Endothelial cell of umbilical vein (primary cell): ENCODE measurements around the gene SERPINA1. TPM values are rescaled to one million over a fixed set of nuclear protein-coding genes. Genes with fewer than 3 reads are reported as not detected.

Experiments
- BruUV-seq: library from RNA; stranded (reverse); fragments of 400-500 nt; replicated peaks from 2 replicates; lab custom pipeline; 2021; lab: Mats Ljungman, UMichigan
- CTCF ChIA-PET: fragments of 300-600, 350-600 bp; sonication (Branson Sonifier 250); formaldehyde crosslinking; loops from one replicate; lab custom pipeline; 2021; ENCODE audit warnings: antibody characterized with exemption, inconsistent platforms; lab: Charles Lee
- POLR2A ChIA-PET: fragments of 300-600, 350-600 bp; sonication (Branson Sonifier 250); formaldehyde crosslinking; loops from one replicate; lab custom pipeline; 2021; ENCODE audit warnings: antibody characterized with exemption, inconsistent platforms; lab: Charles Lee
- DNase-seq: peaks from one replicate; pipeline ENCODE4 v3.0.0-alpha.2; 2011; ENCODE audit warnings: low read depth, low spot score
- FAIRE-seq: peaks from 2 replicates; lab custom pipeline; 2011; peaks lifted over from hg19 to GRCh38; lab: Jason Lieb, UNC
- H2AFZ ChIP-seq: 2 replicates; pipeline ENCODE4 v1.6.0; 2012; ENCODE audit warnings: low read depth, low read length, control low read depth, inconsistent platforms
- H3K27ac ChIP-seq: 2 replicates; pipeline ENCODE4 v1.5.1; 2011; ENCODE audit warnings: low read depth, mild to moderate bottlenecking, control low read depth, low read length, moderate library complexity; ENCODE audit not compliant: insufficient read depth
- H3K27me3 ChIP-seq, 2 experiments: 2 replicates each; pipeline versions ENCODE4 v1.6.0 to v1.6.1; 2011; ENCODE audit warnings: low read length in 2 of 2, mixed read lengths in 1 of 2; ENCODE audit not compliant: control insufficient read depth in 2 of 2, insufficient read depth in 2 of 2
- H3K36me3 ChIP-seq, 2 experiments: 2 replicates in 1 of 2; 3 replicates in 1 of 2; pipeline ENCODE4 v1.5.1; 2011; ENCODE audit warnings: low read length in 2 of 2, mild to moderate bottlenecking in 1 of 2, moderate library complexity in 1 of 2; ENCODE audit not compliant: control insufficient read depth in 2 of 2, insufficient read depth in 2 of 2; ENCODE audit errors: extremely low read depth in 1 of 2
- H3K4me1 ChIP-seq: 3 replicates; pipeline ENCODE4 v1.5.1; 2011; ENCODE audit warnings: mild to moderate bottlenecking, low read length; ENCODE audit not compliant: control insufficient read depth, insufficient read depth; ENCODE audit errors: extremely low read depth
- H3K4me2 ChIP-seq: 2 replicates; pipeline ENCODE4 v1.6.1; 2011; ENCODE audit warnings: low read length, control low read depth, mixed read lengths; ENCODE audit not compliant: insufficient read depth
- H3K4me3 ChIP-seq, 3 experiments: fragments of 200-600 bp in 1 of 3; sonication (generic), shearing (Covaris generic) in 1 of 3; replicated peaks in 1 of 3; 2 replicates each; pipeline ENCODE4 v1.5.1; 2011 to 2016; ENCODE audit warnings: control low read depth in 3 of 3, low read length in 3 of 3, mild to moderate bottlenecking in 2 of 3, inconsistent platforms in 1 of 3, low read depth in 1 of 3, moderate library complexity in 1 of 3; ENCODE audit not compliant: insufficient read depth in 1 of 3
- H3K79me2 ChIP-seq: 2 replicates; pipeline ENCODE4 v1.6.0; 2012; ENCODE audit warnings: low read length, inconsistent platforms; ENCODE audit not compliant: control insufficient read depth, insufficient read depth
- H3K9ac ChIP-seq: replicated peaks from 2 replicates; pipeline ENCODE3; 2011; ENCODE audit warnings: low read length, control low read depth; ENCODE audit not compliant: insufficient read depth; ENCODE audit errors: extremely low read depth
- H3K9me1 ChIP-seq: replicated peaks from 3 replicates; pipeline ENCODE4 v1.6.0; 2011; ENCODE audit warnings: mild to moderate bottlenecking, low read length; ENCODE audit not compliant: control insufficient read depth, insufficient read depth; ENCODE audit errors: extremely low read depth
- H3K9me3 ChIP-seq: replicated peaks from 2 replicates; pipeline ENCODE4 v1.5.1; 2012; ENCODE audit warnings: low read length, inconsistent platforms; ENCODE audit not compliant: control insufficient read depth, insufficient read depth
- H4K20me1 ChIP-seq: replicated peaks from 2 replicates; pipeline ENCODE3; 2011; ENCODE audit warnings: mild to moderate bottlenecking, low read length; ENCODE audit not compliant: control insufficient read depth, insufficient read depth; ENCODE audit errors: extremely low read depth
- EZH2 ChIP-seq: IDR thresholded peaks from 2 replicates; pipeline ENCODE4 v1.6.1; 2012; ENCODE audit warnings: borderline replicate concordance, low read depth, mild to moderate bottlenecking, moderate library complexity, low read length, inconsistent platforms; ENCODE audit not compliant: severe bottlenecking
- FOS ChIP-seq: IDR thresholded peaks from 2 replicates; pipeline ENCODE4 v1.6.1; 2011; ENCODE audit warnings: mild to moderate bottlenecking, low read length, moderate library complexity, borderline replicate concordance; ENCODE audit not compliant: insufficient read depth
- GATA2 ChIP-seq: IDR thresholded peaks from 2 replicates; pipeline ENCODE4 v1.7.0; 2011; ENCODE audit warnings: low read depth, mild to moderate bottlenecking, moderate library complexity, mixed read lengths, low read length; ENCODE audit not compliant: insufficient read length, insufficient read depth
- JUN ChIP-seq: IDR thresholded peaks from 2 replicates; pipeline ENCODE4 v1.6.1; 2011; ENCODE audit warnings: borderline replicate concordance, low read depth; ENCODE audit not compliant: insufficient read length, insufficient read depth
- MYC ChIP-seq: IDR thresholded peaks from one replicate; pipeline ENCODE4 v1.6.1; 2011; ENCODE audit warnings: mild to moderate bottlenecking, low read depth, low read length
- POLR2A ChIP-seq: IDR thresholded peaks from 2 replicates; pipeline ENCODE4 v1.6.1; 2012; ENCODE audit warnings: low read depth, mild to moderate bottlenecking, control low read depth, low read length
- POLR2AphosphoS5 ChIP-seq: IDR thresholded peaks from 2 replicates; pipeline ENCODE4 v1.6.1; 2012; ENCODE audit warnings: low read depth, mild to moderate bottlenecking, control low read depth, low read length, moderate library complexity; ENCODE audit not compliant: insufficient read depth
- dilution Hi-C: fragments of 300-500 bp; cut with MboI; formaldehyde crosslinking; loops from one replicate; pipeline ENCODE4 v1.15.0; 2019; ENCODE audit warnings: low sequenced_read_pairs; ENCODE audit not compliant: extremely low pct_ligation_motif_present
- intact Hi-C: fragments of 100-400 bp; cut with micrococcal nuclease; formaldehyde crosslinking; loops from one replicate; pipeline ENCODE4 v1.10.0; 2022
- polyA plus RNA-seq, 4 experiments: library from polyadenylated mRNA; depleted of rRNA in 3 of 4; stranded (reverse) in 3 of 4; unstranded in 1 of 4; fragments of >200 nt; gene quantifications; 2 replicates each; pipeline versions ENCODE4 v1.2.1 to v1.2.3, GENCODE V29; 2011 to 2012; ENCODE audit warnings: missing spikeins in 1 of 4
- total RNA-seq: library from RNA; stranded (reverse); gene quantifications from 2 replicates; pipeline ENCODE4 v1.2.3, GENCODE V29; 2021
- TF ChIP-seq, protein P1 (sequence below): IDR thresholded peaks from 2 replicates; pipeline ENCODE4 v1.6.1; 2011; ENCODE audit not compliant: insufficient read depth, insufficient read length
- TF ChIP-seq, protein P2 (sequence below), 2 donors: IDR thresholded peaks; 1 replicate in 1 of 2; 2 replicates in 1 of 2; pipeline ENCODE4 v1.5.1; 2011; ENCODE audit warnings: low read length in 2 of 2, mild to moderate bottlenecking in 2 of 2, moderate library complexity in 2 of 2, control low read depth in 1 of 2, inconsistent platforms in 1 of 2, low read depth in 1 of 2; ENCODE audit not compliant: insufficient read depth in 1 of 2; ENCODE audit errors: extremely low read depth in 1 of 2

The SERPINA1 gene
- total and polyA plus RNA-seq, 2 donors (not counting 3 experiments of a cell fraction or from before 2014, with no cell fraction given): not detected

DNA sequence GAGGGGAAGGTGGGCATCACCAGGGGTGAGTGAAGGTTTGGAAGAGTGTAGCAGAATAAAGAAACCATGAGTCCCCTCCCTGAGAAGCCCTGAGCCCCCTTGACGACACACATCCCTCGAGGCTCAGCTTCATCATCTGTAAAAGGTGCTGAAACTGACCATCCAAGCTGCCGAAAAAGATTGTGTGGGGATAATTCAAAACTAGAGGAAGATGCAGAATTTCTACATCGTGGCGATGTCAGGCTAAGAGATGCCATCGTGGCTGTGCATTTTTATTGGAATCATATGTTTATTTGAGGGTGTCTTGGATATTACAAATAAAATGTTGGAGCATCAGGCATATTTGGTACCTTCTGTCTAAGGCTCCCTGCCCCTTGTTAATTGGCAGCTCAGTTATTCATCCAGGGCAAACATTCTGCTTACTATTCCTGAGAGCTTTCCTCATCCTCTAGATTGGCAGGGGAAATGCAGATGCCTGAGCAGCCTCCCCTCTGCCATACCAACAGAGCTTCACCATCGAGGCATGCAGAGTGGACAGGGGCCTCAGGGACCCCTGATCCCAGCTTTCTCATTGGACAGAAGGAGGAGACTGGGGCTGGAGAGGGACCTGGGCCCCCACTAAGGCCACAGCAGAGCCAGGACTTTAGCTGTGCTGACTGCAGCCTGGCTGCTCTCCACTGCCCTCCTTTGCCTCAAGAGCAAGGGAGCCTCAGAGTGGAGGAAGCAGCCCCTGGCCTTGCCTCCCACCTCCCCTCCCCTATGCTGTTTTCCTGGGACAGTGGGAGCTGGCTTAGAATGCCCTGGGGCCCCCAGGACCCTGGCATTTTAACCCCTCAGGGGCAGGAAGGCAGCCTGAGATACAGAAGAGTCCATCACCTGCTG is 7.0 kb downstream of the SERPINA1 start:
- CTCF ChIA-PET: no interaction called here
- BruUV-seq: no TSS peak
- FAIRE-seq: no peak

More for the DNA sequence above, 7.0 kb downstream of the SERPINA1 start:
- Histone ChIP-seq H3K9me3 (no peaks in the 10 kb centered on the region), H3K36me3 (no peaks in the 10 kb centered on the region), H3K4me2 (no peak overlapping the region), H3K27ac (no peak overlapping the region), H2AFZ (no peak overlapping the region), H4K20me1 (no peaks in the 10 kb centered on the region), H3K9me1 (no peaks in the 10 kb centered on the region), H3K27me3 (no peaks in the 10 kb centered on the region), H3K9ac (no peak overlapping the region), H3K79me2 (no peaks in the 10 kb centered on the region), H3K4me1 (no peaks in the 10 kb centered on the region), H3K4me3 (no peak overlapping the region)
- DNase-seq: no peak
- POLR2A ChIA-PET: no interaction called here
- TF ChIP-seq JUN (no peak), POLR2A (no peak), POLR2AphosphoS5 (no peak), FOS (no peak), MYC (no peak), GATA2 (no peak), EZH2 (no peak)
- TF ChIP-seq, protein P1, sequence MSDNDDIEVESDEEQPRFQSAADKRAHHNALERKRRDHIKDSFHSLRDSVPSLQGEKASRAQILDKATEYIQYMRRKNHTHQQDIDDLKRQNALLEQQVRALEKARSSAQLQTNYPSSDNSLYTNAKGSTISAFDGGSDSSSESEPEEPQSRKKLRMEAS: no peak
- TF ChIP-seq, protein P2, sequence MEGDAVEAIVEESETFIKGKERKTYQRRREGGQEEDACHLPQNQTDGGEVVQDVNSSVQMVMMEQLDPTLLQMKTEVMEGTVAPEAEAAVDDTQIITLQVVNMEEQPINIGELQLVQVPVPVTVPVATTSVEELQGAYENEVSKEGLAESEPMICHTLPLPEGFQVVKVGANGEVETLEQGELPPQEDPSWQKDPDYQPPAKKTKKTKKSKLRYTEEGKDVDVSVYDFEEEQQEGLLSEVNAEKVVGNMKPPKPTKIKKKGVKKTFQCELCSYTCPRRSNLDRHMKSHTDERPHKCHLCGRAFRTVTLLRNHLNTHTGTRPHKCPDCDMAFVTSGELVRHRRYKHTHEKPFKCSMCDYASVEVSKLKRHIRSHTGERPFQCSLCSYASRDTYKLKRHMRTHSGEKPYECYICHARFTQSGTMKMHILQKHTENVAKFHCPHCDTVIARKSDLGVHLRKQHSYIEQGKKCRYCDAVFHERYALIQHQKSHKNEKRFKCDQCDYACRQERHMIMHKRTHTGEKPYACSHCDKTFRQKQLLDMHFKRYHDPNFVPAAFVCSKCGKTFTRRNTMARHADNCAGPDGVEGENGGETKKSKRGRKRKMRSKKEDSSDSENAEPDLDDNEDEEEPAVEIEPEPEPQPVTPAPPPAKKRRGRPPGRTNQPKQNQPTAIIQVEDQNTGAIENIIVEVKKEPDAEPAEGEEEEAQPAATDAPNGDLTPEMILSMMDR (IDR thresholded peaks at IDR 0.05; ENCODE audit: extremely low read depth in 1 of 2, insufficient read depth in 1 of 2, low read depth in 1 of 2, low read length in 2 of 2): no peak
- intact Hi-C loops (no loop called here), dilution Hi-C loops (no loop called here)
